HCT116 (cell line): ENCODE results near the gene IL31. TPM values are rescaled to one million over a fixed set of nuclear protein-coding genes. Genes with fewer than 3 reads are reported as not detected.

Experiments
- ATAC-seq: fragments of 200-7000 bp; cut with Tn5 transposase; 2 replicates; pipeline ENCODE4 v1.9.1; 2020; ENCODE audit warnings: mild to moderate bottlenecking, moderate library complexity
- BruUV-seq: library from RNA; stranded (reverse); fragments of 400-500 nt; replicated peaks from 2 replicates; lab custom pipeline; 2021; lab: Mats Ljungman, UMichigan
- CTCF ChIA-PET: fragments of 300-600 bp; sonication (Branson Sonifier 250); formaldehyde crosslinking; loops from one replicate; lab custom pipeline; 2021; ENCODE audit warnings: antibody characterized with exemption; lab: Charles Lee
- POLR2A ChIA-PET: fragments of 300-600, 350-600 bp; sonication (Branson Sonifier 250); formaldehyde crosslinking; loops from one replicate; lab custom pipeline; 2021; ENCODE audit warnings: antibody characterized with exemption; lab: Charles Lee
- RAD21 ChIA-PET, 2 experiments: fragments of 300-600 bp; sonication (Branson Sonifier 250); formaldehyde crosslinking; loops; one replicate each; lab custom pipeline; 2023; ENCODE audit warnings: low total read pairs in 2 of 2; ENCODE audit not compliant: uncharacterized antibody in 2 of 2, unreplicated experiment in 2 of 2, low non-redundant PET in 1 of 2; lab: Charles Lee
- DNase-seq: peaks from one replicate; pipeline ENCODE4 v3.0.0-alpha.2; 2010; ENCODE audit warnings: low read depth, low spot score
- H2AFZ ChIP-seq: fragments of 200-600 bp; shearing (Covaris generic), sonication (generic); 2 replicates; pipeline ENCODE4 v1.6.1; 2017; ENCODE audit warnings: low read depth, mixed run types, mixed read lengths, antibody characterized with exemption, low read length; ENCODE audit not compliant: poor library complexity, severe bottlenecking
- H3K27ac ChIP-seq: 2 replicates; pipeline ENCODE4 v1.5.1; 2012; ENCODE audit warnings: low read depth, low read length
- H3K27me3 ChIP-seq: fragments of 200-600 bp; sonication (generic); 2 replicates; pipeline ENCODE4 v1.6.1; 2016; ENCODE audit warnings: mixed run types, low read length, mixed read lengths; ENCODE audit not compliant: insufficient read depth
- H3K36me3 ChIP-seq, 2 experiments: fragments of 200-500 bp in 1 of 2; fragments of 200-600 bp in 1 of 2; sonication (Bioruptor generic) in 1 of 2; sonication (generic) in 1 of 2; 2 replicates each; pipeline versions ENCODE4 v1.5.1 to v1.6.1; 2014 to 2016; ENCODE audit warnings: low read length in 2 of 2, inconsistent platforms in 1 of 2, mixed read lengths in 1 of 2, mixed run types in 1 of 2; ENCODE audit not compliant: insufficient read depth in 2 of 2, control insufficient read depth in 1 of 2
- H3K4me1 ChIP-seq, 2 experiments: fragments of 200-600 bp in 1 of 2; sonication (generic) in 1 of 2; 2 replicates each; pipeline versions ENCODE4 v1.5.1 to v1.6.1; 2012 to 2017; ENCODE audit warnings: low read length in 2 of 2, inconsistent platforms in 1 of 2, mild to moderate bottlenecking in 1 of 2, mixed read lengths in 1 of 2, mixed run types in 1 of 2, moderate library complexity in 1 of 2; ENCODE audit not compliant: insufficient read depth in 2 of 2, control insufficient read depth in 1 of 2
- H3K4me2 ChIP-seq: fragments of 200-600 bp; sonication (generic); 2 replicates; pipeline ENCODE4 v1.6.1; 2017; ENCODE audit warnings: mixed run types, low read length, mixed read lengths
- H3K4me3 ChIP-seq, 2 experiments: fragments of 200-600 bp in 1 of 2; sonication (generic) in 1 of 2; replicated peaks in 1 of 2; 2 replicates each; pipeline ENCODE4 v1.5.1; 2011 to 2016; ENCODE audit warnings: low read length in 2 of 2, control low read depth in 1 of 2, low read depth in 1 of 2, mild to moderate bottlenecking in 1 of 2, mixed read lengths in 1 of 2, mixed run types in 1 of 2
- H3K79me2 ChIP-seq: fragments of 200-600 bp; sonication (generic); 2 replicates; pipeline ENCODE4 v1.6.1; 2017; ENCODE audit warnings: mild to moderate bottlenecking, mixed run types, low read length, moderate library complexity, mixed read lengths; ENCODE audit not compliant: insufficient read depth
- H3K9ac ChIP-seq: fragments of 200-600 bp; sonication (generic); 2 replicates; pipeline ENCODE4 v1.6.1; 2016; ENCODE audit warnings: low read length, mixed read lengths
- H3K9me2 ChIP-seq: fragments of 200-600 bp; sonication (generic), shearing (Covaris generic); 2 replicates; pipeline ENCODE4 v1.6.1; 2017; ENCODE audit warnings: mixed run types, mild to moderate bottlenecking, moderate library complexity; ENCODE audit not compliant: insufficient read depth
- H3K9me3 ChIP-seq, 2 experiments: fragments of 200-500 bp in 1 of 2; fragments of 200-600 bp in 1 of 2; sonication (Bioruptor generic) in 1 of 2; sonication (generic) in 1 of 2; 2 replicates each; pipeline ENCODE4 v1.6.1; 2014 to 2017; ENCODE audit warnings: low read length in 2 of 2, mixed read lengths in 2 of 2, inconsistent platforms in 1 of 2, low read depth in 1 of 2, mild to moderate bottlenecking in 1 of 2, mixed run types in 1 of 2, moderate library complexity in 1 of 2; ENCODE audit not compliant: control insufficient read depth in 1 of 2, insufficient read depth in 1 of 2
- H4K20me1 ChIP-seq: fragments of 200-600 bp; sonication (generic), shearing (Covaris generic); 2 replicates; pipeline ENCODE4 v1.6.1; 2017; ENCODE audit warnings: mixed run types, mild to moderate bottlenecking, moderate library complexity; ENCODE audit not compliant: insufficient read depth
- CBX3 ChIP-seq: IDR thresholded peaks from 2 replicates; pipeline ENCODE4 v1.6.1; 2012; ENCODE audit warnings: low read depth
- EGR1 ChIP-seq: IDR thresholded peaks from 2 replicates; pipeline ENCODE4 v1.6.1; 2012; ENCODE audit warnings: low read depth
- ELF1 ChIP-seq: IDR thresholded peaks from 2 replicates; pipeline ENCODE4 v1.6.1; 2012; ENCODE audit warnings: low read depth, borderline replicate concordance
- EZH2 ChIP-seq: fragments of 200-600 bp; sonication (generic); IDR thresholded peaks from 2 replicates; pipeline ENCODE4 v1.6.1; 2017; ENCODE audit warnings: antibody characterized with exemption, mixed run types
- JUND ChIP-seq: IDR thresholded peaks from 2 replicates; pipeline ENCODE4 v1.6.1; 2012
- POLR2A ChIP-seq: IDR thresholded peaks from 2 replicates; pipeline ENCODE4 v1.7.0; 2011; ENCODE audit warnings: borderline replicate concordance; ENCODE audit not compliant: insufficient read depth, insufficient read length; ENCODE audit errors: extremely low read depth
- RAD21 ChIP-seq: IDR thresholded peaks from 2 replicates; pipeline ENCODE4 v1.6.1; 2012; ENCODE audit warnings: low read depth, mild to moderate bottlenecking
- SIN3A ChIP-seq: IDR thresholded peaks from 2 replicates; pipeline ENCODE4 v1.6.1; 2012; ENCODE audit warnings: low read depth
- SRF ChIP-seq: IDR thresholded peaks from 2 replicates; pipeline ENCODE4 v1.6.1; 2012; ENCODE audit warnings: low read depth
- YY1 ChIP-seq: IDR thresholded peaks from 2 replicates; pipeline ENCODE4 v1.6.1; 2011; ENCODE audit warnings: low read length, low read depth, moderate library complexity, mild to moderate bottlenecking; ENCODE audit not compliant: insufficient replicate concordance; ENCODE audit errors: extremely low read depth
- ZNF274 ChIP-seq: fragments of 200-500 bp; sonication (Bioruptor generic); IDR thresholded peaks from 2 replicates; pipeline ENCODE4 v1.6.1; 2014; ENCODE audit warnings: mild to moderate bottlenecking, low read depth, low read length, inconsistent platforms
- intact Hi-C: fragments of 100-400 bp; cut with micrococcal nuclease; formaldehyde crosslinking; loops from 2 replicates; pipeline ENCODE4 v1.10.0; 2022
- total RNA-seq: library from RNA; stranded (reverse); gene quantifications from one replicate; pipeline ENCODE4 v1.2.1, GENCODE V29; 2021; ENCODE audit not compliant: unreplicated experiment
- TF ChIP-seq, protein P1 (sequence below): IDR thresholded peaks from 2 replicates; pipeline ENCODE4 v1.6.1; 2012
- TF ChIP-seq, protein P2 (sequence below): IDR thresholded peaks from 2 replicates; pipeline ENCODE4 v1.6.1; 2011; ENCODE audit warnings: mild to moderate bottlenecking, low read length, moderate library complexity; ENCODE audit not compliant: insufficient replicate concordance; ENCODE audit errors: extremely low read depth
- TF ChIP-seq, protein P3 (sequence below): IDR thresholded peaks from 2 replicates; pipeline ENCODE4 v1.6.1; 2012
- TF ChIP-seq, protein P4 (sequence below), 3 experiments: fragments of 200-600 bp in 1 of 3; sonication (generic) in 1 of 3; IDR thresholded peaks in 2 of 3; conservative IDR thresholded peaks in 1 of 3; 2 replicates each; pipeline ENCODE4 v1.5.1; 2012 to 2017; ENCODE audit warnings: low read depth in 2 of 3, low read length in 2 of 3, antibody characterized with exemption in 1 of 3, borderline replicate concordance in 1 of 3, control low read depth in 1 of 3, mild to moderate bottlenecking in 1 of 3, mixed read lengths in 1 of 3, mixed run types in 1 of 3, moderate library complexity in 1 of 3; ENCODE audit not compliant: insufficient read depth in 1 of 3

Gene IL31
- total RNA-seq, 1 experiment from 2014 or later = not detected

DNA sequence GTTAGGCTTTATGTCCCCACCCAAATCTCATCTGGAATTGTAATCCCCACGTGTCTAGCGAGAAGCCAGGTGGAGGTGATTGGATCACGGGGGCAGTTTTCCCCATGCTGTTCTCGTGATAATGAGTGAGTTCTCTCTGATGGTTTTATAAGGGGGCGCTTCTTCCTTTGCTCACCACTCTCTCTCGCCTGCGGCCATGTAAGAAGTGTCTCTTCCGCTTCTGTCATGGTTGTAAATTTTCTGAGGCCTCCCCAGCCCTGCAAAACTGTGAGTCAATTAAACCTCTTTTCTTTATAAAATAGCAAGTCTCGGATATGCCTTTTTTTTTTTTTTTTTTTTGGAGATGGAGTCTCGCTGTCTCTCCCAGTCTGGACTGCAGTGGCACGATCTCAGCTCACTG is 13.3 kb downstream of the IL31 start:
- Histone ChIP-seq H3K36me3 (no peaks in the 10 kb centered on the region), H3K79me2 (no peaks in the 10 kb centered on the region), H3K4me2 (no peak overlapping the region), H3K27me3 (no peaks in the 10 kb centered on the region), H3K9me3 (no peaks in the 10 kb centered on the region), H3K9me2 (no peaks in the 10 kb centered on the region), H3K4me3 (no peak overlapping the region), H4K20me1 (no peaks in the 10 kb centered on the region), H2AFZ (no peak overlapping the region), H3K4me1 (no peaks in the 10 kb centered on the region), H3K9ac (no peak overlapping the region), H3K27ac (no peak overlapping the region)
- ATAC-seq = no peak
- no peak for TF ChIP-seq CBX3
- no peak for TF ChIP-seq ZNF274
- TF ChIP-seq POLR2A = no peak
- TF ChIP-seq, protein P1, sequence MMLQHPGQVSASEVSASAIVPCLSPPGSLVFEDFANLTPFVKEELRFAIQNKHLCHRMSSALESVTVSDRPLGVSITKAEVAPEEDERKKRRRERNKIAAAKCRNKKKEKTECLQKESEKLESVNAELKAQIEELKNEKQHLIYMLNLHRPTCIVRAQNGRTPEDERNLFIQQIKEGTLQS = no peak
- TF ChIP-seq RAD21 = no peak
- TF ChIP-seq SRF = no peak
- TF ChIP-seq, protein P2, sequence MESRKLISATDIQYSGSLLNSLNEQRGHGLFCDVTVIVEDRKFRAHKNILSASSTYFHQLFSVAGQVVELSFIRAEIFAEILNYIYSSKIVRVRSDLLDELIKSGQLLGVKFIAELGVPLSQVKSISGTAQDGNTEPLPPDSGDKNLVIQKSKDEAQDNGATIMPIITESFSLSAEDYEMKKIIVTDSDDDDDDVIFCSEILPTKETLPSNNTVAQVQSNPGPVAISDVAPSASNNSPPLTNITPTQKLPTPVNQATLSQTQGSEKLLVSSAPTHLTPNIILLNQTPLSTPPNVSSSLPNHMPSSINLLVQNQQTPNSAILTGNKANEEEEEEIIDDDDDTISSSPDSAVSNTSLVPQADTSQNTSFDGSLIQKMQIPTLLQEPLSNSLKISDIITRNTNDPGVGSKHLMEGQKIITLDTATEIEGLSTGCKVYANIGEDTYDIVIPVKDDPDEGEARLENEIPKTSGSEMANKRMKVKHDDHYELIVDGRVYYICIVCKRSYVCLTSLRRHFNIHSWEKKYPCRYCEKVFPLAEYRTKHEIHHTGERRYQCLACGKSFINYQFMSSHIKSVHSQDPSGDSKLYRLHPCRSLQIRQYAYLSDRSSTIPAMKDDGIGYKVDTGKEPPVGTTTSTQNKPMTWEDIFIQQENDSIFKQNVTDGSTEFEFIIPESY = no peak
- TF ChIP-seq JUND = no peak
- TF ChIP-seq, protein P3, sequence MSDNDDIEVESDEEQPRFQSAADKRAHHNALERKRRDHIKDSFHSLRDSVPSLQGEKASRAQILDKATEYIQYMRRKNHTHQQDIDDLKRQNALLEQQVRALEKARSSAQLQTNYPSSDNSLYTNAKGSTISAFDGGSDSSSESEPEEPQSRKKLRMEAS = no peak
- TF ChIP-seq ELF1 = no peak
- TF ChIP-seq SIN3A = no peak
- no peak for TF ChIP-seq EGR1
- no peak for TF ChIP-seq EZH2
- TF ChIP-seq, protein P4, sequence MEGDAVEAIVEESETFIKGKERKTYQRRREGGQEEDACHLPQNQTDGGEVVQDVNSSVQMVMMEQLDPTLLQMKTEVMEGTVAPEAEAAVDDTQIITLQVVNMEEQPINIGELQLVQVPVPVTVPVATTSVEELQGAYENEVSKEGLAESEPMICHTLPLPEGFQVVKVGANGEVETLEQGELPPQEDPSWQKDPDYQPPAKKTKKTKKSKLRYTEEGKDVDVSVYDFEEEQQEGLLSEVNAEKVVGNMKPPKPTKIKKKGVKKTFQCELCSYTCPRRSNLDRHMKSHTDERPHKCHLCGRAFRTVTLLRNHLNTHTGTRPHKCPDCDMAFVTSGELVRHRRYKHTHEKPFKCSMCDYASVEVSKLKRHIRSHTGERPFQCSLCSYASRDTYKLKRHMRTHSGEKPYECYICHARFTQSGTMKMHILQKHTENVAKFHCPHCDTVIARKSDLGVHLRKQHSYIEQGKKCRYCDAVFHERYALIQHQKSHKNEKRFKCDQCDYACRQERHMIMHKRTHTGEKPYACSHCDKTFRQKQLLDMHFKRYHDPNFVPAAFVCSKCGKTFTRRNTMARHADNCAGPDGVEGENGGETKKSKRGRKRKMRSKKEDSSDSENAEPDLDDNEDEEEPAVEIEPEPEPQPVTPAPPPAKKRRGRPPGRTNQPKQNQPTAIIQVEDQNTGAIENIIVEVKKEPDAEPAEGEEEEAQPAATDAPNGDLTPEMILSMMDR (IDR thresholded peaks at IDR 0.05 in 2 of 3, conservative IDR thresholded peaks at IDR 0.05 in 1 of 3; ENCODE audit: borderline replicate concordance in 1 of 3, insufficient read depth in 1 of 3, low read depth in 2 of 3, low read length in 2 of 3) = no peak
- no peak for TF ChIP-seq YY1
- no peak for DNase-seq
- ChIA-PET CTCF (no interaction called here), POLR2A (no interaction called here), RAD21 (interaction anchor here in 1 of 2 experiments (0.6 kb wide), 1 partner anchor 30 kb away, joined by 3 read pairs; no protein-coding TSS in a partner anchor)
- intact Hi-C loops = no loop called here
- no TSS peak for BruUV-seq
